ENCODE results near the gene NRP1. TPM values are rescaled to one million over a fixed set of nuclear protein-coding genes. Genes with fewer than 3 reads are reported as not detected.

NRP1 gene
- polyA plus RNA-seq, 2 of the 4 experiments (the other 2 are of a cell fraction), result 121 to 259 TPM

GRCh38 chr10:33306126-33306525 lies 28.3 kb downstream of the NRP1 start:
- ATAC-seq (peak in 1 of 2 experiments; percentile 28; a peak in 2 of 6 replicates), FAIRE-seq (no peak)
- peak overlapping the region; percentile 52 to 59; a peak in 5 of 6 replicates for H3K27ac ChIP-seq

DNA sequence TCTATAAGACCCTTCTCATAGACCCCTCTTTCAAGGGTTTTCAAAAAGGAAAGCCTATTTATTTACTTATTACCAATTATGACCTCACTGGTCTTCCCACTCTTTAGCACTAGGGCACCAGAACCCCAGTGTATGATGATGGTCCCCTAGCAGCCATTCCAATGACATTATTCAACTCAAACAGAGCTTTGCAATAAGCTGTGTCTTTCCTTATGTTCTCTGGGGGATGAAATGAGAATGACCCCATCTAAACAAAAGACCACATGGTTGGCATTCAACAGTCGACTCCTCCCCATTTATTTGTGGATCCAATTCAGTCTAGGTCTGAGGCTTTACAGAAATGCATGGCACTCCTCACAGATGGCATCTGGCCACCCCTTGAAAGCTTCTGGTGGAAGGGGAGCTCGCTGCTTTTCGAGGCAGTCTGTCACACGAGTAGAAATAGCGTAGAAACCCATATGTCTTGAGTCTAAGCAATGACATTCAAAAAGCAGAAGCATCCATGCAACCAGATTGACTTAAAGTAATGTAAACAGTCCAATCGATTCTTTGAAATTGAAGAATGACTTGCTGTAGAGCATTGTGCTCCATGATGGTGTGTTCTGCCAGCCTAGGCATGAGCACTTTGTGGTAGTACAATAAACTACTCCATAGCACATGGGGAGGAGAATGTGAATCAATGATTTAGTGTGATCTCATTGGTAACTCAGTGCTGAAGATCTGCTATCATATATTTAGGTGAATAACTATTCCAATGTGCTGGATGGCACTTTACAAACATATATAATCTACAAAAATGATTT lies 29.8 kb downstream of the NRP1 start:
- no peak overlapping the region for H3K4me2 ChIP-seq
- DNase-seq (ENCODE audit: low read depth in 1 of 2, low spot score in 1 of 2) (no peak), ATAC-seq (no peak), FAIRE-seq (peak; percentile 46)
- H3K4me3 ChIP-seq, result no peak overlapping the region
- TF ChIP-seq ELK1 (IDR thresholded peaks at IDR 0.05; ENCODE audit: low read depth, low read length), result no peak
- no peak for TF ChIP-seq ATOH8 (CRISPR knock-in tag; IDR thresholded peaks at IDR 0.05; ENCODE audit: low read depth)
- TF ChIP-seq, protein P1, sequence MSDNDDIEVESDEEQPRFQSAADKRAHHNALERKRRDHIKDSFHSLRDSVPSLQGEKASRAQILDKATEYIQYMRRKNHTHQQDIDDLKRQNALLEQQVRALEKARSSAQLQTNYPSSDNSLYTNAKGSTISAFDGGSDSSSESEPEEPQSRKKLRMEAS (IDR thresholded peaks at IDR 0.05), result no peak
- no peak for TF ChIP-seq ESRRA (IDR thresholded peaks at IDR 0.05; ENCODE audit: borderline replicate concordance, low read length)
- no peak for TF ChIP-seq CHD4 (IDR thresholded peaks at IDR 0.05; ENCODE audit: borderline replicate concordance)
- TF ChIP-seq, protein P2, sequence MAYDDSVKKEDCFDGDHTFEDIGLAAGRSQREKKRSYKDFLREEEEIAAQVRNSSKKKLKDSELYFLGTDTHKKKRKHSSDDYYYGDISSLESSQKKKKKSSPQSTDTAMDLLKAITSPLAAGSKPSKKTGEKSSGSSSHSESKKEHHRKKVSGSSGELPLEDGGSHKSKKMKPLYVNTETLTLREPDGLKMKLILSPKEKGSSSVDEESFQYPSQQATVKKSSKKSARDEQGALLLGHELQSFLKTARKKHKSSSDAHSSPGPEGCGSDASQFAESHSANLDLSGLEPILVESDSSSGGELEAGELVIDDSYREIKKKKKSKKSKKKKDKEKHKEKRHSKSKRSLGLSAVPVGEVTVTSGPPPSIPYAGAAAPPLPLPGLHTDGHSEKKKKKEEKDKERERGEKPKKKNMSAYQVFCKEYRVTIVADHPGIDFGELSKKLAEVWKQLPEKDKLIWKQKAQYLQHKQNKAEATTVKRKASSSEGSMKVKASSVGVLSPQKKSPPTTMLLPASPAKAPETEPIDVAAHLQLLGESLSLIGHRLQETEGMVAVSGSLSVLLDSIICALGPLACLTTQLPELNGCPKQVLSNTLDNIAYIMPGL (CRISPR knock-in tag; IDR thresholded peaks at IDR 0.05; ENCODE audit: borderline replicate concordance), result no peak
- 94% methylated on average over 6 of the region's 6 CpGs for WGBS (ENCODE audit: missing lambda C conversion rate)
- ChIA-PET CTCF (interaction anchor here (1.1 to 1.5 kb wide), 2 partner anchors 17 to 25 kb away, joined by 3 to 4 read pairs; no protein-coding TSS in a partner anchor), POLR2A (no interaction called here)
- H3K27ac ChIP-seq, result peak overlapping the region in 1 of 2 experiments; percentile 5; a peak in 2 of 6 replicates
- H3K9me3 ChIP-seq, result no peaks in the 10 kb centered on the region
- peaks cover 79% of the 10 kb centered on the region for H3K4me1 ChIP-seq

More at GRCh38 chr10:33306126-33306525, 28.3 kb downstream of the NRP1 start:
- Histone ChIP-seq H3K9me3 (no peaks in the 10 kb centered on the region), H3K4me1 (peaks cover 73% of the 10 kb centered on the region), H3K4me2 (peak overlapping the region; percentile 51), H3K4me3 (no peak overlapping the region)
- TF ChIP-seq ZNF302 (CRISPR knock-in tag; IDR thresholded peaks at IDR 0.05) (no peak), FOXS1 (CRISPR knock-in tag; IDR thresholded peaks at IDR 0.05) (no peak), ATOH8 (CRISPR knock-in tag; IDR thresholded peaks at IDR 0.05; ENCODE audit: low read depth) (no peak), NPAS2 (CRISPR knock-in tag; IDR thresholded peaks at IDR 0.05; ENCODE audit: borderline replicate concordance) (no peak), JUN (IDR thresholded peaks at IDR 0.05) (no peak), KDM1A (IDR thresholded peaks at IDR 0.05; ENCODE audit: low read depth) (no peak), TFCP2L1 (CRISPR knock-in tag; IDR thresholded peaks at IDR 0.05) (no peak), PBX3 (IDR thresholded peaks at IDR 0.05) (no peak)
- POLR2A ChIA-PET, result no interaction called here
- CTCF ChIA-PET, result interaction anchor here (0.8 to 1.1 kb wide), 4 partner anchors 18 to 1332 kb away, joined by 3 to 5 read pairs (median 3); no protein-coding TSS in a partner anchor
- no peak for DNase-seq (ENCODE audit: low read depth in 1 of 2, low spot score in 1 of 2)
- 65% methylated on average over 5 of the region's 5 CpGs for WGBS (ENCODE audit: missing lambda C conversion rate)

DNA sequence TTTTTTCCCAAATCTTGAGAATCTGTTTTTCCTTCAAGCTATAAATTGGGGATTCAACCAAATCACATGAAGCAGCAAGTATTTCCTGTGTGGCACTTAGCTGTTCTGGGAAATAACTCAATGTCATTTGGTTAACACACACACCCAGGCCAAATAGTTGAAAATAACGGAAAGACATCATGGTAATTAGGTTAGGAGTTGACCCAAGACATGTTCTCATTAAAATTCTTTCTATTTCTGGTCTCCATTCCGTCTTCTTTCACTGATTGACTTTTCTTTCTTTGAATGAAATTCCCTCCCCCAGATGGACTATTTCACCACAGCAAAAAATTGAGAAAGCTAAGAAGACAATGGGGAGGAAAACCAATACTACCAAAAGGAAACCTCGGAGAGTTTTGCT lies 30.5 kb downstream of the NRP1 start:
- peaks cover 84% of the 10 kb centered on the region for H3K4me1 ChIP-seq
- peak overlapping the region in 1 of 2 experiments; percentile 5; a peak in 1 of 6 replicates for H3K27ac ChIP-seq
- 87% methylated on average over 3 of the region's 3 CpGs for WGBS (ENCODE audit: missing lambda C conversion rate)
- ChIA-PET POLR2A (no interaction called here), CTCF (interaction anchor here (1.5 kb wide), 1 partner anchor 25 kb away, joined by 4 read pairs; no protein-coding TSS in a partner anchor)
- TF ChIP-seq FOSL2 (IDR thresholded peaks at IDR 0.05), result no peak
- no peak for TF ChIP-seq FOSL2 (CRISPR knock-in tag; IDR thresholded peaks at IDR 0.05)
- TF ChIP-seq HES2 (IDR thresholded peaks at IDR 0.05), result no peak
- no peak for TF ChIP-seq MAFK (IDR thresholded peaks at IDR 0.05; ENCODE audit: partially characterized antibody)
- no peak for TF ChIP-seq EHMT2 (IDR thresholded peaks at IDR 0.05; ENCODE audit: low read depth)
- TF ChIP-seq RARB (CRISPR knock-in tag; IDR thresholded peaks at IDR 0.05), result no peak
- TF ChIP-seq USF2 (IDR thresholded peaks at IDR 0.05), result no peak
- TF ChIP-seq POLR2A (IDR thresholded peaks at IDR 0.05; ENCODE audit: low read length), result no peak
- TF ChIP-seq EP300 (IDR thresholded peaks at IDR 0.05), result no peak
- ATAC-seq (no peak), DNase-seq (ENCODE audit: low read depth in 1 of 2, low spot score in 1 of 2) (no peak), FAIRE-seq (no peak)
- H3K9me3 ChIP-seq, result no peaks in the 10 kb centered on the region
- no peak overlapping the region for H3K4me3 ChIP-seq
- no peak overlapping the region for H3K4me2 ChIP-seq
